HG02884 (cell line): ENCODE measurements around the gene ASB8.
A peak's percentile ranks its signal among the peaks of the same experiment; 100 is the strongest.

Source experiments
- ATAC-seq: cut with Tn5 transposase; IDR thresholded peaks from one replicate; pipeline ENCODE4 v1.9.1; 2021; ENCODE audit warnings: mild to moderate bottlenecking, moderate library complexity; ENCODE audit not compliant: unreplicated experiment

Gene ASB8, protein sequence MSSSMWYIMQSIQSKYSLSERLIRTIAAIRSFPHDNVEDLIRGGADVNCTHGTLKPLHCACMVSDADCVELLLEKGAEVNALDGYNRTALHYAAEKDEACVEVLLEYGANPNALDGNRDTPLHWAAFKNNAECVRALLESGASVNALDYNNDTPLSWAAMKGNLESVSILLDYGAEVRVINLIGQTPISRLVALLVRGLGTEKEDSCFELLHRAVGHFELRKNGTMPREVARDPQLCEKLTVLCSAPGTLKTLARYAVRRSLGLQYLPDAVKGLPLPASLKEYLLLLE

DNA sequence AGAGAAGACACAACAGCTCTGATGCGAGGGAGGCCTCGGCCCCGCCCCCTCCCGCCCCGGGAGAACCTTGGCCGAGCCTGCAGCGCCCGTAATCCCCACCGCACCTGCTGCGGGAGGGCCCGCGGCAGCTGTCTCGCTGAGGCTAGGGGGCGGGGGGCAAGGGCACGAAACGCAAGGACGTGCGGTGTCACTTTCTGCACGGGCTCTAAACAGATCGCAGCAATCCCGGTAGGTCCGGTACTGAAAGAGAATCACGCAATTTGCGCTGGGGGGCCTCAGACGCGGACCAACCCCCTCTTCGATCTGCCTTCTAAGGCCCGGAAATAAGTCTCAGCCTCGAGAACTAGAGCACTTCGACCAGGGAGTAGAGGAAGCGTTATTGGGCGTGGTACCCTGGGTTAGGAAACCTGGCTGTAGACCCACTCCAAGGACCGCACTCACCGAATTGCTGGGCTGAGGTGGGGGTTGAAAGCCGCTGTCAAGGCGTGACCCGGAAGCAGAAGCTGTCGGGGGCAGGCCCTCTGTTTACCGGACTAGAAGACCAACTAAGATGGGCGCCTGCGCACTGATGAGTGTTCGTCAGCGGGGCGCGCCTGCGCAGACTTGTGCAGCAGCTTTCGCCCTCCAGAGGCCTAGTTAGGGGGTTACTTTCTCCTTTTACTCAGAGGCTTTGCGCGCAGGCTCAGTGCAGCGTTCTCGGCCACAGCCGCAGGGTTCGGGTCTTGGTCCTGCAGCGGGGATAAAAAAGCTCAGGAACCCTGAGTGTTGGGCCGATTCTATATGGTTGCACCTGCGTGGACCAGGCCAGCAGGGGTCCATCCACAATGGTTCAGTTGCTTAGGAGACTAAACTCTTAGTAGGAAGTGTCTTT, at the start of gene ASB8:
TSS of gene ASB8 (minus strand) at position 498 of the 871 bp plus-strand sequence. CDS start 4,019 bp downstream, outside the sequence.
- peak; percentile 80 for ATAC-seq

DNA sequence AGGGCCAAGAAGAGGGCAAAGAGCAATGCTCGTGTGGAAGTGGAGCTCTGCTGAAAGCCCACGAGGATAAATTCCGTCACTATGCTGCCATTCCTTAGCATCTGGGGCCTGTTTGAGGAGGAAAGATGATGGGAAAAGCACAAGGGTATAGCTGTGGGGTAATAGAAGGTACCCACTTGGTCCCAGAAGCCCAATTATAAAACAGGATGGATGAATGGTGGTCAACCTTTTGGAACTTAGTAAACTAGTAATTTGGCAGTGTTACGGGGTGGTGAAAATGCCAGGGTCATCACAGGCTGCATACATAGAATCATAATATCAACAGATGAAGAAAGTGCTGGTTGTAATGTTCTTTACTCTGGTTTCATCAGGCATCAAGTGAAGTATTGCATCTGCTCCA, 45.9 kb upstream of the ASB8 start, which contains the start of gene OR10AD1:
TSS of gene OR10AD1 (minus strand) at position 101 of the 400 bp plus-strand sequence. CDS start at position 101, 0 bp downstream.
- ATAC-seq, result no peak

DNA sequence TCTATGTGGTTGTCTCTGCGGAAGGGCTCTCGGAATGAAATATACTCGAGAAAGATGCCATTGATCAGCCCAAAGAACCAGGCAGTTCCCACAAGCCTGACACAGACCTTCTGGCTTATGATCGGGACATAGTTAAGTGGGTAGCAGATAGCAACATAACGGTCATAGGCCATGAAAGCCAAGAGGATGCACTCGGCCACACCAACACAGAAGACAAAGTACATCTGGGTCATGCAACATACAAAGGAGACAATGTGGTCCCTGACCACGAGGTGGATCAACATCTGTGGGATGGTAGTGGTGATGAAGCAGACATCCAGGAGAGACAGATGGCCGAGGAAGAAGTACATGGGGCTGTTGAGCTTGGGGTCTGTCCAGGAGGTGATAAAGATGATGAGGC, 45.5 kb upstream of the ASB8 start:
- ATAC-seq, result no peak

DNA sequence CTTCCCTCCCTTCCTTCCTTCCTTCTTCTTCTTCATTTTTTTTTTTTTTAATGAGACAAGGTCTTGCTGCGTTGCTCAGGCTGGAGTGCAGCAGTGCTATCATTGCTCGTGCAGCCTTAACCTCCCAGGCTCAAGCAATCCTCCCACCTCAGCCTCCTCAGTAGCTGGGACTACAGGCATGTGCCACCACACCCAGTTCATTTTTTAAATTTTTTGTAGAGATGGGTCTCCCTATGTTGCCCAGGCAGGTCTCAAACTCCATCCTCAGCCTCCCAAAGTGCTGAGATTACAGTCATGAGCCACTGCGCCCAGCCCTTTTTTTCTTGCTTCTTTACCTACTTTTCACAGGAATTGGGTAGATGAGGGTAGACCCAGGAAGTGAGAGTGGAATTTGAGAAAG, 44.2 kb upstream of the ASB8 start:
- ATAC-seq, result no peak

DNA sequence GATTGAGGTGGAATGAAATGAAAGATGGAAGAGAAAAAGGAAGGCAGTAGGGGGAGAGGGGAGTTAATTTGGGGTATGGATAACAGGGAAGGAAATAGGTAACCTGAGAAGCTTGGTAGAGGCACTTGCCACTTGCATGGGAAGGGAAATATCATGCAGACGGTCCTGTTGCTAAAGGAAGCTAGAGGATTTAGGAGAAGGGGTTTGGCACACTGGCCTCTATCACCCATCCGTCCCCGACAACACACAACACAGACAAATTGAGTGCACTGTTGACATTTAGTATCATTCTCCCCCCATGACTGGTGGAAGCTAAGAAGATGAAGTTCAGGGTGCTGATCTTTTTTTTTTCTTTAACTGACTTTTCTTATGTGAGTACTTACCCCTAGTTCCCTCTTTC, 43.8 kb upstream of the ASB8 start:
- no peak for ATAC-seq

DNA sequence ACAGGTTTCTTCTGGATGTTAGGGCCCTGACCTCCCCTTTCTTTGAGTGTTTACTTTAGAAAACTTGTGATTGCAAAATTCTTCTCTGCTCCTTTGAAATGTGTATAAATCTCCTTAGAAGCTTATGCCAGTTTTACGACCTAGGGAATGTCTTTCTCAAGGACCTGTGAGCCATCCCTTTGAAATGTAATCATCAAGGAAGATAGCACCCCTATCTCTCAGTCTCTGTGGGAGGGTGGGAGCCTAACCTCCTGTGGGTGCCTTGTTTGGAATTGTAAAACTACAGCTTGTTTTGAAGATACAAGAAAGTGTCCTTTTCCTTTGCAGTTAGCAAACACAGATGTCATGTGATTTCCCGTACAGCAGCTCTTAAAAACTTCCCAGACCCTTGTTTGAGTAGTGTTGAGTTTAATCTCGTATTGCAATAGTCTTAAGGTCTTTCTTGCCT, 42.5 kb upstream of the ASB8 start:
- ATAC-seq, result no peak

DNA sequence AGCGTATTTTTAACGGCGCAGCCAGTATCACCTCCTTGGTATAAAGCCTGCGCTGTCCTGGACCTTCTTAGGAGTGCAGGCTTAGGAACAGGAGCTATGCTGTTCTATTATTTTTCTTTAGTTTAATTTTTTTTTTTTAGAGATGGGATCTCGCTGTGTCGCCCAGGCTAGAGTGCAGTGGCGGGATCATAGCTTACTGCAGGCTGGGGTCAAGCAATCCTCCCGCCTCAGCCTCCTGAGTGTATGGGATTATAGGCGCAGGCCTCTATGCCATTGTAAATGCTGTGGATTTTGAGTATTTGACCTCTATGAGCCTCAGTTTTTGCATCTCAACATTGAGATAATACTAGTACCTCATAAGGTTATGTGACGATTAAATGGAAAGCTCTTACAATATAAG, 41.7 kb upstream of the ASB8 start:
- no peak for ATAC-seq

DNA sequence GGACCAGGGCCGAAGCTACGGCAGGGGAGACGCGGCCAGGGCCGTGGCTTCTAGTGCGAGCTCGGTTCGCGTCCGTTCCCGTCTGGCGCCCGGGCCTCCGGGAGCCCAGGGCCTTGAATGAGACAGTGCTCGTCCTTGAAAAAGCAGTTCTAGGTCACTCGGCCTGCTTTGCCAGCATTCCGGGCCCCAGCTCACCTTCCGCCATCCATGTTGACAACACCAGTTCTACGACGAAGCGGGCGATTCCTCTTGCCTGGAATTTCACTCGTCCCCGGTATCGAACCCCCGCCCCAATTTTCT, 41.3 kb upstream of the ASB8 start:
- ATAC-seq, result peak; percentile 16

DNA sequence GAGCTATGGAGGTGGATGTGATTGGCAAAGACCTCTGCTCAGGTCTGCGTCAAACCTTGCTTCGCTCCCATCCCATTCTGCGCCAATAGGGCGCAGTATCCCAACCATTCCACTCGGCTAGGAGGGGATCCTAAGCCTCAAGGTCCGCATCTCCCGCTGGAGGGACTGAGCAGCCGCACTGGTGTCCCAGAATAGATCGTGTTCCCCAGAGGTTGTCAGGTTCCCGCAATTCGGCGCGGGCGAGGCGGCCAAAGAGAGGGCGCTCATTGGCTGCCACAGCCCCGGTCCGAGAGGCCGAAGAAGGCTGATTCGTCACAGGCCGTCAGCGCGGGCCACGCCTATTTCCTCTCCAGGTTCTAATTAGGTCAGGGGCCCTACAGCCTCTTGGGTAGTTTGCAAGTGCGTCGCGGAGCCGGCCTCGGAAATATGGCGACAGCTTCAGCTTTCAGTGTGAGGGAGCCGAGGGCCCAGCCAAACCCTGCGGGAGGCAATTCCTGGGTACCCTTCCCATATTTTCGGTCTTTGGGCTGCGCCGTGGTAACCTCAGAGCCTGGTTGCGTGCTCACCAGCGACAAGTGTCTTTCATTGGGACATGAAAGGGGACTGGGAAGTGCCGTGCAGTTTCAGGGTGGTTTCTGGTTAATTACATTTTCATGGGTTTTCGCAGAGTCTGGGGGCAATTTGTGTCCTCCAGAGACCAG, 40.8 kb upstream of the ASB8 start:
- peak; percentile 100 for ATAC-seq

DNA sequence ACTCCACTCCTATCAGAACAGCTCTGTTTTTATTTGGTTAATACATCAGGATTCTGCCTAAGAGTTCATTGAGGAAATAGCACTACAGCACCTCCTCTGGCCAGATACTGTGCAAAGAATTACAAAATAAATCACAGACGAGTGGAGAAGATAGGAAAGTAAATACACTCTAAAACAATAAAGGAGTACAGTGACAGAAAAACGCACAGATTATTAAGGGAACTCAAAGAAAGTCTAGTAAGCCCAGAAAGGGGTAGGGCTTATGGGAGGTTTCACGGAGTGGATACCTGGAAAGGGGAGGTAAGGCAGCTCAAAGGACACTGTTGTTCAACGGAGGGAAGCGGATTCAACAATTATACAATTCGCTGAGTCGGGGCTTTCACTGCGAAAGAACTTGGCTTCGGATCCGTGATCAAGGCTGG, 40.2 kb upstream of the ASB8 start:
- ATAC-seq, result no peak

DNA sequence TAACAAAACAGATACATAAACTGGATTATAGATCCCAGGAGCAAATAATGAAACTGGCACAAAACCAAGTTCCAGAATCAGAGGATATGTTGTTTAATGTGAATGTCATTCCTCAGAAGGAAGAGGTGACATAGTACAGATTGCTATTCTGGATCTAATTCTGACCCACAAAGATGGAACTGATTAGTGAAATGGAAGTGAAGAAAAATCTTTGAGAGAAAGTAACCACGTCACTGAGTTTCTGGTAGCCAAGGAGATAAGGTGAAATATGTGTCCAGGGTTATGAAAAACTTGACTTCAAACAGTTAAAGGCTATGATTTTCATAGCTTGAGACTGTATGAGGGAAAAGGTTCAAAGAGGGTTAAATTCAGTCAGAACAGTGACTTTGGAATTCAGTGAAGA, 37.5 kb upstream of the ASB8 start:
- no peak for ATAC-seq

DNA sequence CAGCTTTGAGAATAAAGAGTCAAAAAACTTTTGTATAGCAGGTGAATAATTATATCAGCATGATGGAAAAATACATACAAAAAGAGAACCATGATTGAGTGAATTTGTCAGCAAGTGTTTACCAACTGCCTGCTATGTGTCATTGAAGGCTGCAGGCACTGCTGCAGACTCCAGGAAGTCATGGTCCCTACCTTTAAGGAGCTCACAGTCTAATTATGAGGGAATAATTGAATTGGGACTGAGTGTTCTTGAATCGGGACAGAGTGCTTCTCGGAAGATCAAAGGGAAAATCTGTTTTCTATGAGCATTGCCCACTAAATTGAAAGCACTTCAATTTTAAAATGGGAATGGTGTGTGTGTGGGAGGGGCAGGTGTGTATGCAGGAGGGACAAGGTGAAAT, 36.3 kb upstream of the ASB8 start:
- no peak for ATAC-seq

DNA sequence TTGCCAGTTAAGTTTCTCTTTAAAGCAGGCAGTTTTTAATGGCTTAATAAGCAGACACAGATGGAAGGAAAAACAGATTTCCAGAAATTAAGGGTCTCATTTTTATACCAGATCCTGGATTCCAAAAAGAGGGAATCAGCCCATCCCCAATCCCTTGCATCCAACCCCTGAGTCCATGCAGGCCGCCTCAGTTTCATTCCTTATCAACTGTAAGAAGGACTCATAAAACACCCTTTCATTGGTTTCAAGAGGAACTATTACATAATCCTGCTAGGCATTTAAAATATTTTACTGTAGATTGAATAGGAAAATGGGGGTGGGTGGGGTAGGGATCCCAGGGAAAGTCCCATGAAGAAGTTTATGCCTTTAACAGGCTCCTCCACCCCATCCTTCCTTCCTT, 35.5 kb upstream of the ASB8 start:
- ATAC-seq, result no peak

DNA sequence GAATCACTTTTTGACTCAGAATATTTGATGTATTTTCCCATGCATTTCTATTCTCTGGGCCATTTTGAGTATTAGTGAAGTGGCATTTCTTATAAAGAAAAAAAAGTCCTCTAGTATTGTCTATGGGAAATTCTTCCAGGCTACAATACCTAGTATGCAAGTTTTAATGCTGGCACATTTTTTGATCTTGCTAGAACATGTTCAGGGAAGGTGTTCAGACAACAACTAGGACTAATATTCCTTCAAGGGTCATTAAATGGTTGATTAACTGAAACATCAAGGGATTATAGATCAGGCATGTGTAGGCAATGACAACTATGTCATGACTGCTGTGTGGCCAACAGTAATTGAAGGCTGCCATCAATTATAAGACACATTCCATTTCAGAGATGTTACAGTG, 33.8 kb upstream of the ASB8 start:
- no peak for ATAC-seq

DNA sequence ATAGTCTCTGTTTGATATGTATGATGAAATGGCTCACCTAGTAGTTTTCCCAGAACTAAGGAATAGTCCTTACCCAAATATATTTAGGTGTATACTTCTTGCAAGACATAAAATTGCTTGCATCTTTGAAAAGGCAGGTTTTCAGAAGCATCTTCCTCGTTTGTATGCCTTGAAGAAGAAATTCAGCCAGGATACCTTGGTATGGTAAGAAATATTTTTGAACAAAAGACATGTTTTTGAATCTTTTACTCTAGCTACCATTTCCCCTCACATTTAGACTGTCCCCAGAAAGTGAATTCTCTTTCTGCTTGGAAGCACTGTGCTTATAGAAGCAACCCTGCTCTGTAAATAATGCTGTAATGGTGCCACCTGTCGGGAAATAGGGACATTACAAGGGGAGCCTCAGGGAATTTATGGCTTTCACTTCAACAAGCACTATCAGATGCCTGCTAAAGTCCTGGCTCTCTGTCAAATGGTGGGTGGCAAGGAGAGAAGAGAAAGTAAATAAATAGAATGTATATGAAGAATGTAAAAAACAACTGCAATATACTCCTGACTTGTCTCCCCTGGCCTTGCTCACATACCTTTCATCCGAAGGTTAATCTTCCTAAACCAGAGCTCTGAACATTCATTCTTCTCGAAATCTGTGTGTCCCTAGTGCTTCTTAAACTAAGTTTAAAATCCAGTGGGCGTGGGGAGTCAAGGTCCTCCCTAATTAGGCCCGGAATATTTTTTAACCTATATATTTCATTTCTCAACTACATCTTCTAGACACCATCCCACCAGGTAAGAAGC, 32.2 kb upstream of the ASB8 start:
- ATAC-seq, result no peak

DNA sequence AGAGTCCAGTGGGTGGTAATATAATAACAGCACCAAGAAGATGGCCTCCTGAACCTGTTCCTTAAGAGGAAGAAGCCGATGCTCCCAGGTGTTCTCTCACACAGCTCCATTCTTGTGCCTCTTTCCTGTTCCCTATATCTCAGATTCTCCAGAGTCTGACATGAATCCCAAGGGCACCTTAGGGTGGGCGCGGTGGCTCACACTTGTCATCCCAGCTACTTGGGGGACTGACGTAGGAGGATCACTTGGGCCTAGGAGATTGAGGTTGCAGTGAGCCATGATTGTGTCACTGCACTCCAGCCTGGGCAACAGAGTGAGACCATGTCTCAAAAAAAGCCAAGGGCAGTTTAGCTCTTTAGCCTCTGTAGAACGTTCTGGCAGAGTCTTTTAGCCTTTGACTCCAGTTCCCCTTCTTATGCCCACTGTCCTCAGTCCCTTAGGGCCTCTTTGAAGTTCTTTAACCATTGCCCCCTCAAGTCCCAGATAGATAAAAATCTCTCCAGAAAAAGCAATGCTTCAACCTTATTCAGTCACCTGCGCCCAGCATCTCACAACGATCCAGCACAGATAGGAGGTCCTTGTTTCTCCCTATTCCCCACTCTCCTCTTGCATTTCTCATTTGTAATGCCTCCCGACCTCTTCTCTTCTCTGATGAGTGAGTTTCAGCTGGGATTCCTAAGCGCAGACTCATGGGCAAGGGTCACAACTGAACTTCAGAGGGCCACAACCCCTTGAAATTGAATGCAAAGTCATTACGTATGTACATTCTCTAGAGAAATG, 30.8 kb upstream of the ASB8 start:
- no peak for ATAC-seq

DNA sequence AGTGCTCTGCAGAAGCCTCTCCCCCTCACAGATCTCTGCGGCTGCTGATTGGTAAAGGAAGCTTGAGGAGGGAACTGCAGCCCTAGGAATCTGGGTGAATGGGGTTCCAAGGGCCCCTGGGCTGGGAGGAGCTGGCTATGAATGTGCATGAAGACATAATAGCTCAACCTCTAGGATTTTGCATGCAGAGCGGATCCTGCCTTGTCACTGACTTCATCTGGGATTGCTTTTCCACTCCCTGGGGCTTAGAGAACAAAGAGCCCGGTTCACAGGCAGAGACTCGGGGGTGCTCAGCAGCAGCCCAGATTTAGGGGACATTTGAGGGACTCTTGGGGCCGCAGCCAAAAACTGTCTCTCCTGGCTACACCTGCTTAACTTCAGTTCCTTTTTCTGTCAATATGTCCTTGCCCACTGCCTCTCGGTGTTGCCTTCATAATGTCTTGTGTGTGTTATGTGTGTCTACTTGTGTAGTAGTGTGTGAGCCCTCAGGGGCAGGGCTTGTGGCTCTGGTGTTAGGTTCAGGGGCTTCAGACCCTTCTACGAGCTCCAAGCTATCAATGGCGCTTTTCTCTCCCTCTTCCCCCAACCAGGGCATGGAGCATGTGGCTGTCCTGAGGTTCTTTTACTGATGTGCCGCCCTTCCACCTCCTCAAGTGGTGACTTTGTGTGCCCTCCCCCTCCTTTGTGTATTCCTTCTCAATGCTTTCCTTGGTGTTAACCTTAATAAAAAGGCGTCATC, 28.0 kb upstream of the ASB8 start:
- ATAC-seq, result no peak

DNA sequence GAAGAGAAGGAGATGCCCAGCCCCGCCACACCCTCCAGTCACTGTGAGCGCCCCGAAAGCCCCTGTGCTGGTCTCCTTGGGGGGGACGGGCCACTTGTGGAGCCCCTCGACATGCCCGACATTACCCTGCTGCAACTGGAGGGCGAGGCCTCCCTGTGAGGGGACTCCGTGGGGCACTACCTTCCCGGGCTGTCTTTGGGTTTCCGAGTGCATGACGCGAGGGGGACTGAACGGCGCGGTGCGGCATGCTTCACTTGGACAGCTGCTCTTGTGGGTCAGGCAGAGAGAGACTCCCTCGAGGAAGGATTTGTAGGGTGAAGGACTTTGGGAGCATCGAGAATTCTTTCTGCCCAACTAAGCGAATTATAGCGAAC, 27.2 kb upstream of the ASB8 start:
- no peak for ATAC-seq

DNA sequence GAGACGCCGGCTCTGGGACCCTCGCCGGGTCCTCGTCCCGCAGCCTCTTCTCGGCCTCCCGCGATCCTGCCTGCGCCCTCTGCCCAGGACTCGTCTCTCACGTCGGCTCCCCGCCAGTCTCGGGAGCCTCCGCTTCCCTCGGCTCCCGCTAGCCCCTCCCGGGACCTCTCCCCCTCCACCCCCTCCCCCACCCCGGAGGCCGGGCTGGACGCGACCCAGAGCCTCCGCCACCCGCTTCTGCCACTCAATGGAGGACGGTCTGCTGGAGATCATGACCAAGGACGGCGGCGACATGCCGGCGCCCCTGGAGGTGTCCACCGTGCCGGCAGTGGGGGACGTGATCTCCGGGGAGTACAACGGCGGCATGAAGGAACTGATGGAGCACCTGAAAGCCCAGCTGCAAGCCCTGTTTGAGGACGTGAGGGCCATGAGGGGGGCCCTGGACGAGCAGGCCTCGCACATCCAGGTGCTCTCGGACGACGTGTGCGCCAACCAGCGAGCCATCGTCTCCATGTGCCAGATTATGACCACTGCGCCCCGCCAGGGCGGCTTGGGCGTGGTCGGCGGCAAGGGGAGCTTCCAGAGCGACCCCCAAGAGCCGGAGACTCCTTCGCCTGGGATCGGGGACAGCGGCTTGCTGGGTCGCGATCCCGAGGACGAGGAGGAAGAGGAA, 26.7 kb upstream of the ASB8 start:
- no peak for ATAC-seq
